ENCODE results near the gene THBS3. TPM values are rescaled to one million over a fixed set of nuclear protein-coding genes. Genes with fewer than 3 reads are reported as not detected.

The THBS3 gene
- total and polyA plus RNA-seq, 3 experiments from 2014 or later: 2.9 to 7.9 (median 7.8) TPM

- H3K27ac ChIP-seq (ENCODE audit: low read depth, low read length): no peak overlapping the region
- Mint-ChIP-seq H3K27me3 (peaks cover 0 to 3% of the 10 kb centered on the region in 2 donors), H3K9me3 (no peaks in the 10 kb centered on the region), H3K27ac (peak overlapping the region in 5 of 8 donors; percentile 30 to 92 (median 63)), H3K4me3 (peak overlapping the region; percentile 20 to 92 (median 69)), H3K36me3 (peaks cover 2 to 24% (median 4%) of the 10 kb centered on the region in 3 donors), H3K4me1 (peaks cover 24 to 34% (median 32%) of the 10 kb centered on the region in 3 donors)
- no peaks in the 10 kb centered on the region for H3K9me3 ChIP-seq (ENCODE audit: low read length)
- H3K4me1 ChIP-seq (ENCODE audit: insufficient read depth, low read length): peaks cover 23% of the 10 kb centered on the region
- ChIA-PET CTCF (interaction anchor here (1.7 kb wide), 1 partner anchor 113 kb away, joined by 4 read pairs; no protein-coding TSS in a partner anchor), POLR2A (no interaction called here)
- H3K36me3 ChIP-seq (ENCODE audit: insufficient read depth, low read length): no peaks in the 10 kb centered on the region
- no peaks in the 10 kb centered on the region for H3K27me3 ChIP-seq (ENCODE audit: insufficient read depth, low read length, poor library complexity, severe bottlenecking)
- H3K4me3 ChIP-seq (ENCODE audit: low read length): no peak overlapping the region
- DNase-seq: peak in 1 of 5 donors; percentile 15
Observed at GRCh38 chr1:155210314-155211104, 2.8 kb upstream of the THBS3 start.

DNA sequence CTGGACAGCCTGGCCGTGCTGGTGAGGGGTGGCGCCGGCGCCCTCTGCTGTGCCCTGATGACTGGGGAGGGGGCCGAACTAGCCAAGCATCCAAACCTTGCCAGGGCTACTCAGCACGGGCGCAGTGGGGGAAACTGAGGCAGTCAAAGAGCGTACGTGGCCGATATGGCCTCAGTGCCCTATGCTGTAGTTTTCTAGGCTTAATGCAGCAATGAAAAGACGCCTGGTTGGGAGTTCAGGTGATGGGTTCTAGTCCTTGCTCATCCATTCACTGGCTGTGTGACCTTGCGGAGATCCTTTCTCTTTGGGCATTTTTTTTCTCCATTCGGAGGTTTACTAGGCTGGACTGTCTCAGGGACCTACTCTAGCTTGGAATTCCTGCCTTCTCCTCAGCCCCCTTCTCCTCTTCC, 1.6 kb upstream of the THBS3 start:
- H3K27me3 Mint-ChIP-seq: peaks cover 0 to 3% of the 10 kb centered on the region in 2 donors
- peak overlapping the region; percentile 73 to 99 (median 91) for H3K27ac Mint-ChIP-seq
- CTCF ChIA-PET: interaction anchor here (1.2 to 5.3 kb wide), 4 partner anchors 15 to 114 kb away, joined by 3 to 67 read pairs (median 18); no protein-coding TSS in a partner anchor

GRCh38 chr1:155208541-155209311, 1.0 kb upstream of the THBS3 start, which contains the start of gene MTX1:
Gene MTX1 (plus strand): TSS chr1:155208695. CDS start chr1:155208805, 110 bp downstream.
- peaks cover 0 to 3% of the 10 kb centered on the region in 2 donors for H3K27me3 Mint-ChIP-seq
- POLR2A ChIA-PET: interaction anchor here (1.0 to 2.0 kb wide), 6 partner anchors 14 to 115 kb away, joined by 3 to 8 read pairs (median 4); partner anchors contain the start of gene KRTCAP2
- no peaks in the 10 kb centered on the region for H3K9me3 Mint-ChIP-seq
- DNase-seq: peak; percentile 87 to 96 (median 92)
- no peaks in the 10 kb centered on the region for H3K36me3 ChIP-seq (ENCODE audit: insufficient read depth, low read length)
- CTCF ChIA-PET: interaction anchor here (1.2 to 5.3 kb wide), 9 partner anchors 11 to 115 kb away, joined by 3 to 67 read pairs (median 5); no protein-coding TSS in a partner anchor
- H3K4me3 Mint-ChIP-seq: peak within 1 kb of the TSS; percentile 82 to 93 (median 89)
- H3K4me1 Mint-ChIP-seq: peaks cover 18 to 28% (median 26%) of the 10 kb centered on the region in 3 donors
- H3K9me3 ChIP-seq (ENCODE audit: low read length): no peaks in the 10 kb centered on the region
- H3K27ac Mint-ChIP-seq: peak within 1 kb of the TSS; percentile 92 to 99 (median 96)
- H3K4me3 ChIP-seq (ENCODE audit: low read length): peak within 1 kb of the TSS; percentile 100
- H3K4me1 ChIP-seq (ENCODE audit: insufficient read depth, low read length): peaks cover 23% of the 10 kb centered on the region
- H3K27ac ChIP-seq (ENCODE audit: low read depth, low read length): peak within 1 kb of the TSS; percentile 99
- H3K36me3 Mint-ChIP-seq: peaks cover 1 to 18% (median 4%) of the 10 kb centered on the region in 3 donors
- H3K27me3 ChIP-seq (ENCODE audit: insufficient read depth, low read length, poor library complexity, severe bottlenecking): no peaks in the 10 kb centered on the region

More for the DNA sequence above, 1.6 kb upstream of the THBS3 start:
- peak overlapping the region; percentile 99 for H3K27ac ChIP-seq (ENCODE audit: low read depth, low read length)
- peak overlapping the region; percentile 100 for H3K4me3 ChIP-seq (ENCODE audit: low read length)
- no peaks in the 10 kb centered on the region for H3K36me3 ChIP-seq (ENCODE audit: insufficient read depth, low read length)
- no peaks in the 10 kb centered on the region for H3K27me3 ChIP-seq (ENCODE audit: insufficient read depth, low read length, poor library complexity, severe bottlenecking)
- Mint-ChIP-seq H3K9me3 (no peaks in the 10 kb centered on the region), H3K4me3 (peak overlapping the region; percentile 82 to 93 (median 89)), H3K4me1 (peaks cover 18 to 28% (median 26%) of the 10 kb centered on the region in 3 donors), H3K36me3 (peaks cover 1 to 18% (median 4%) of the 10 kb centered on the region in 3 donors)
- H3K9me3 ChIP-seq (ENCODE audit: low read length): no peaks in the 10 kb centered on the region
- no peak for DNase-seq
- POLR2A ChIA-PET: interaction anchor here (1.0 to 2.0 kb wide), 6 partner anchors 15 to 115 kb away, joined by 3 to 8 read pairs (median 4); partner anchors contain the start of gene KRTCAP2
- peaks cover 23% of the 10 kb centered on the region for H3K4me1 ChIP-seq (ENCODE audit: insufficient read depth, low read length)

DNA sequence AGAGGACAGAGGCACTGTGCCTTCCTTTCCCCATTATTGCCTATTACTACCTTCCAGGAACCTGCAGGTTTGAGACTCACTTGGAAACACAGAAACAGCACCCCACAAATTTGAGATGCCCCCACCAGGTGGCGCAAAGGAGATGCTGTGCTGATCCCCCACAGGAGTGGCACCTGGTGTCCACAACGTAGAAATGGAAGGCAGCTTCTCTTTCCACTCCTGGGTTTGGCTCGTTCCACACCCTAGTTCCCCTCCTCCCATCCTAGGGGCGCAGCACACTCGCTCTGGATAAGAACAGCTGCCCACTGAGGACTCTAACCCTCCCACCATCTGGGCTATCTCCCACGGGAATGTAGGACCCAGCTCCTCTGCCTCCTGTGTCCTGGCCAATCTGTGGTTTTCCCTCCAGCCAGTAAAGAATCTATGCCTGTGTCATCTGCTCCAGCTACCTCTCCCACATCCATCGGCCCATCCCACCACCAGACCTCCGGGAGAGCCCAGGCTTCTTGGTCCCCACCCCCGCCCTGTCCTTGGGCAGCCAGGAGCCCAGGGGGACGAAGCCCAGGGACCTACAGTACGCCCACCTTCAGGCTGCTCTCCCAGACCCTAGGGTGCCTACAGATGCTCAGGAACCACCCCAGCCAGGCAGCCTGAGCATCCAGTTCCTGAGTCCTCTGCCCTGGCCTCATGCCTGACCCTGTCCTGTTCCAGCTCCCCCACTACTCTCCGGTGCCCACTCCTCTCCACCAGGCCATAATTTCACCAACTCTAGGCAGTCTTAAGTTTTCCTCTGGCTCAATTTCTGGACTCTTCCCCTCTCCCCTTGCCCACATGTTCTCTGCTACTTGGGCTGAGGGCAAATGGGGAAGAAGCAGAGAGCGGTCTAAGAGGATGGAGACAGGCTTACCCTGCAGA, 549 bp downstream of the THBS3 start:
- CTCF ChIA-PET: interaction anchor here (0.7 to 5.3 kb wide), 22 partner anchors 8 to 385 kb away, joined by 3 to 67 read pairs (median 5); partner anchors contain the start of genes CLK2, ENTREP3 and KRTCAP2
- Mint-ChIP-seq H3K27ac (peak overlapping the region; percentile 81 to 97 (median 96)), H3K9me3 (no peaks in the 10 kb centered on the region), H3K4me3 (peak overlapping the region; percentile 56 to 87 (median 74)), H3K4me1 (peaks cover 18 to 28% (median 26%) of the 10 kb centered on the region in 3 donors), H3K27me3 (peaks cover 0 to 3% of the 10 kb centered on the region in 2 donors), H3K36me3 (peaks cover 1 to 17% (median 4%) of the 10 kb centered on the region in 3 donors)
- peaks cover 23% of the 10 kb centered on the region for H3K4me1 ChIP-seq (ENCODE audit: insufficient read depth, low read length)
- POLR2A ChIA-PET: interaction anchor here (0.9 to 2.0 kb wide), 5 partner anchors 12 to 37 kb away, joined by 3 to 9 read pairs (median 8); no protein-coding TSS in a partner anchor
- no peaks in the 10 kb centered on the region for H3K36me3 ChIP-seq (ENCODE audit: insufficient read depth, low read length)
- no peak overlapping the region for H3K4me3 ChIP-seq (ENCODE audit: low read length)
- no peaks in the 10 kb centered on the region for H3K9me3 ChIP-seq (ENCODE audit: low read length)
- peak; percentile 82 to 93 (median 87) for DNase-seq
- H3K27me3 ChIP-seq (ENCODE audit: insufficient read depth, low read length, poor library complexity, severe bottlenecking): no peaks in the 10 kb centered on the region
- H3K27ac ChIP-seq (ENCODE audit: low read depth, low read length): peak overlapping the region; percentile 99

- Histone ChIP-seq H3K4me3 (ENCODE audit: low read length) (no peak overlapping the region), H3K4me1 (ENCODE audit: insufficient read depth, low read length) (peaks cover 23% of the 10 kb centered on the region), H3K27me3 (ENCODE audit: insufficient read depth, low read length, poor library complexity, severe bottlenecking) (no peaks in the 10 kb centered on the region), H3K27ac (ENCODE audit: low read depth, low read length) (no peak overlapping the region), H3K9me3 (ENCODE audit: low read length) (no peaks in the 10 kb centered on the region), H3K36me3 (ENCODE audit: insufficient read depth, low read length) (no peaks in the 10 kb centered on the region)
- DNase-seq: peak in 1 of 5 donors; percentile 38
- Mint-ChIP-seq H3K9me3 (no peaks in the 10 kb centered on the region), H3K27ac (peak overlapping the region in 5 of 8 donors; percentile 12 to 74 (median 48)), H3K36me3 (peaks cover 1 to 7% (median 4%) of the 10 kb centered on the region in 3 donors), H3K4me3 (peak overlapping the region in 2 of 7 donors; percentile 68 to 75), H3K4me1 (peaks cover 18 to 28% (median 26%) of the 10 kb centered on the region in 3 donors), H3K27me3 (peaks cover 0 to 3% of the 10 kb centered on the region in 2 donors)
- ChIA-PET CTCF (interaction anchor here (1.1 to 5.3 kb wide), 8 partner anchors 19 to 118 kb away, joined by 3 to 67 read pairs (median 10); partner anchors contain the start of gene KRTCAP2), POLR2A (no interaction called here)
Observed at GRCh38 chr1:155205969-155206593, 1.6 kb downstream of the THBS3 start.

DNA sequence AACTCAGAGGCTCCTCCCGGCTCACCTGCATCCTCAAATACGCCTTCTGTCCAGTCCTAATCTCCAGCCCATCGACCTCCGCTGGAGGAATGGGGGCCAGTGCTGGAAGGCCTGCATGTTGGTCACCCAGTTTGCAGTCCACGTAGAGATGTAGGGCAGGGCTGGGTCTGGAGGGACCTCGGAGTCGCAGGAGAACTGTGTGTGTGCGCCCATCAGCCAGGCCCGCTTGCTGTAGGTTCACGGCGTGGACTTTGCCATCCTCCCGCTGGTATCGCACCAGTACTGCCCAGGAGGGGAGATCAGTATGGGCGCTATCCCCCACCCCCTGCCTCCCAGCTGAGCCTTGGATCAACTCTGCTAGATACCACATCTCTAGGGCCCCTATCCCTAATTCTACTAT, 2.7 kb downstream of the THBS3 start:
- Mint-ChIP-seq H3K9me3 (no peaks in the 10 kb centered on the region), H3K27ac (peak overlapping the region in 1 of 8 donors; percentile 48), H3K36me3 (peaks cover 0 to 2% (median 0%) of the 10 kb centered on the region in 3 donors), H3K27me3 (peaks cover 0 to 3% of the 10 kb centered on the region in 2 donors), H3K4me1 (peaks cover 18 to 27% (median 26%) of the 10 kb centered on the region in 3 donors), H3K4me3 (peak overlapping the region in 1 of 7 donors; percentile 68)
- H3K27ac ChIP-seq (ENCODE audit: low read depth, low read length): no peak overlapping the region
- no peak overlapping the region for H3K4me3 ChIP-seq (ENCODE audit: low read length)
- H3K36me3 ChIP-seq (ENCODE audit: insufficient read depth, low read length): no peaks in the 10 kb centered on the region
- no peaks in the 10 kb centered on the region for H3K27me3 ChIP-seq (ENCODE audit: insufficient read depth, low read length, poor library complexity, severe bottlenecking)
- POLR2A ChIA-PET: no interaction called here
- H3K4me1 ChIP-seq (ENCODE audit: insufficient read depth, low read length): peaks cover 23% of the 10 kb centered on the region
- DNase-seq: peak in 1 of 5 donors; percentile 24
- no peaks in the 10 kb centered on the region for H3K9me3 ChIP-seq (ENCODE audit: low read length)
- CTCF ChIA-PET: interaction anchor here (1.1 to 5.3 kb wide), 3 partner anchors 20 to 45 kb away, joined by 3 to 67 read pairs (median 20); partner anchors contain the start of gene KRTCAP2
